Measurements from ENCODE around the gene CACNA1H.

The CACNA1H gene

GRCh38 chr16:1140582-1141162 is 12.2 kb upstream of the CACNA1H start:
- DNase-seq (ENCODE audit: low read depth in 2 of 3, low spot score in 2 of 3), result no peak

DNA sequence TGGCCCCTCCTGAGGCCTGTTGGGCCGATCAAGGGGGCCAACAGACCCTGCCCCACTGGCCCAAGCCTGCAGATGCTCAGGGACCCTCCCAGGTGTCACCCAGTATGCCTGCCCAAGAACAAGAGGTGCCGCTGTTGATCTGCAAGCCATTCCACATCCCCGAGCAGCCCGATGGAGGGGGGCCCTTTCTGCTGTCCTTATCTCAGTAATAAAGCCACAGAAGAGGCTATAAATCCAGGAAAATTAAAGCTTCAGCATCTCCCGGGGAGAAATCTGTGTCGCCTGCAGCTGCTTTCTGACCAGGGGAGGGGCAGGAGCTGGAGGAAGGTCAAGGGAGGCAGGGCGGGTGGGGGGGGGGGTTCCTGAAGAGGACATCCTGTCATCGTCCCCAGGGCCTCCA is 11.7 kb upstream of the CACNA1H start:
- no peak for DNase-seq (ENCODE audit: low read depth in 2 of 3, low spot score in 2 of 3)

DNA sequence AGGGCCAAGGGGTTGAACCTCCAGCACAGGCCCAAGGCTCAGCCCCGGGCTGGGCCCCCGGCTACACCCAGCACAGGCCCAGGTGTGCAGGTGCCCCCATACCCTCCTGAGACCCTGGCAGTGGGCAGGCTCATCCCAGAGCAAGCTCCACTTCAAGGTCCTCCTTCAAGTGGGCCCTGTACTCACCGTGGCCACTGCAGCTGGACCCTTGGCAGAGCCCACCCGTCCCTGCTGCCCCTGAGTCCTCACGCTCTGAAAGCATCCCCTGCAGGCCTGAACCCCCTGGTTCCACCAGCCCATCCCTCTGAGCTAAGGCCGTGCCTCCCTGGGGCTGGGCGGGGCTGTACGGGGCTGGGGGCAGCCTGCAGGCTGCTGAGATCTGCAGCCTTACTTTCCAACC is 11.2 kb upstream of the CACNA1H start:
- no peak for DNase-seq (ENCODE audit: low read depth in 2 of 3, low spot score in 2 of 3)

DNA sequence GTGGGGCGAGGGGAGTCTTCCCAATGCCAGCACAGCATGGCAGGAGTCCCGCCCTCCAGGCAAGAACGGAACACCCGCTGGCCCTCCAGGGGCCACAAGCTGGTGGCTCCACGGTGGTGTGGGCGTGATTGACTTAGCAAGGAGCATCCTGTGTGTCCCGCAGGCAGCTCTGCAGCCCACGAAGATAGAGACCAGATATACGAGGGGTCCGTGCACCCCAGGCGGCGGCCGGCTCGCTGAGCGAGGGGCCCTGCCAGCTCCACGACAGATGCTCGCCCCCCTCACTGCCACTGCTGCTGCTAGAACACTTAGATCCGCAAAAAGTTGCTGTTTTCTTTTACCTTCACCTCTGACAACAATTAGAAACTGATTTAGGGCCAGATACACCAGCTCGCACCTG is 10.0 kb upstream of the CACNA1H start:
- DNase-seq (ENCODE audit: low read depth in 2 of 3, low spot score in 2 of 3), result no peak

- DNase-seq (ENCODE audit: low read depth in 2 of 3, low spot score in 2 of 3), result no peak
Observed at GRCh38 chr16:1143761-1144450, 9.0 kb upstream of the CACNA1H start.

GRCh38 chr16:1144476-1145382 is 8.2 kb upstream of the CACNA1H start:
- DNase-seq (ENCODE audit: low read depth in 2 of 3, low spot score in 2 of 3), result no peak

GRCh38 chr16:1145383-1146100 is 7.4 kb upstream of the CACNA1H start:
- no peak for DNase-seq (ENCODE audit: low read depth in 2 of 3, low spot score in 2 of 3)

- no peak for DNase-seq (ENCODE audit: low read depth in 2 of 3, low spot score in 2 of 3)
Observed at GRCh38 chr16:1146409-1146808, 6.5 kb upstream of the CACNA1H start.

- no peak for DNase-seq (ENCODE audit: low read depth in 2 of 3, low spot score in 2 of 3)
Observed at GRCh38 chr16:1147027-1147426, 5.9 kb upstream of the CACNA1H start.

DNA sequence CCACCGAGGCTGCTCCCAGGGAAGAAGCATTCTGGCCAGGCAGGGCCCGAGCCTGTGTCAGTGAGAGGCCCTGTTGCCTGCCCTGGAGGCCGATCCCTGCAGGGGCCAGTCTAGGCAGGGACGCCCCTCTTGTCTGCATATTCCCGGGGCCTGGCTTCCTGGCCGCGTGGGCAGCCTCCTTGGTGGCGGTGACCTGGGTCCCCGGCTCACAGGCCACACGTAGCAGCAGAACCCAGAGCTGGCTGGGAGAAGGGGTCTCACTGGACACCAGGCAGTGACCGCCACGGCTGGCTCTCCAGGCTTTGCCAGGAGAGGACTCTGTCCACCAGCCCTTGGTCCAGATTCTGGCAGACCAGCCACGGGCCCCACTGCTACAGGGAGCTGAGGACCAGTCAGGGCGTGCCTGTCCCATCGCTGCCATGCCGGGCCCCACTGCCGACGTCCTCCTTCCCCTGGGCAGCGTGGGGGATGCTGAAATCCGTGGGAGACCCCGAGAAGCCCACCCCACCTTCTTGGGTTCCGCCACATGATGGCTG is 3.7 kb upstream of the CACNA1H start:
- no peak for DNase-seq (ENCODE audit: low read depth in 2 of 3, low spot score in 2 of 3)

DNA sequence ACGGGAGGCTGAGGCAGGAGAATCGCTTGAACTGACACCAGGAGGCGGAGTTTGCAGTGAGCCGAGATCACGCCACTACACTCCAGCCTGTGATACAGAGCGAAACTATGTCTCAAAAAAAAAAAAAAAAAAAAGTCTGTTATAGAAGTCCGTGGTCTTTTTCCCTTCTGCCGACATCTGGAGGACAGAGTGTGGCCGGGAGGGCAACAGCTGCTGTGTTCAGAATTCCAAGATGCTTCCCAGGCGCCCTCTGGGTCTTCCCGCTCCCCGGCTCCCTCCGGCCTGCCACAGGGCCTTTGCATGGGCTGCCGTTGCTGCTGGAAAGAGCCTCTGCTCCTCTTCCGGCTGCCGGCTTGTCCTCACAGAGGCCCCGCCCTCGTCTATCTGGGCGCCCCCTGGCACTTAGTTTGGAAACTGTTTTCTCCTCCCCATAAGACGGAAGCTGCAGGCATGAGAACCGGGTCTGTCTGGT is 2.4 kb upstream of the CACNA1H start:
- no peak for DNase-seq (ENCODE audit: low read depth in 2 of 3, low spot score in 2 of 3)

DNA sequence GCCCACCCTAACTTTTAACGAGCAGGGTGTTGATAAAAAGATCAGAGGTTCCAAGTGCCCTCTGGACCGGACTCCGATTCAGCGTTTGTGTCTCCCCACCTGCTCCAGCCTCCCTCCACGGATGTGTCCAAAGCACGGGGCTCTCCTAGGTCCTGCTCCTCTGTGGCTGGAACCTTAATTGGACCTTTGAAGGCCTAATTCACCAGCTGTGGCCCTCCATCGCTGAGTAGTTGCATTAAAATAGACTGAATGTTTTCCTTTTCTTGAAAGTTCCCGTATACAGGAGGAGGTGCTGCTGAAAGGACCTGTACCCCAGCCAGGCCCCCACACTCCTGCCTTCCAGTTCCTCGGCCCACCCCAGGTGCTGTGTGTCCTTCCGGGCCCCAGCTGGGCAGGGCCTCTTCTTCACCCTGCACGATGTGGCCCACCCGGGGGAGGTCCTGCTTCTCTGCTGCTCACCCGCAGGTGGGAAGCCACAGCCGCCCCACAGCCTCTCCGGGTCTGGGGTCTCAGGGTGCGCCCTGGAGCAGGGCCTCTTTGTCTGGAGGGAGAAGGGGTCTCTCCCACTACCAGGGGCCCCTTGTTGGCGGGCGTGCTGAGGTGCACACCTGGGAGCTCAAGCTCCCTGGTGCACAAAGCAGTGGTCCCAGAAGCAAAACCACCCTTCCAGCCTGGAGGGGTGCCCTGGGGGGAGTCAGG is 1.3 kb upstream of the CACNA1H start:
- DNase-seq (ENCODE audit: low read depth in 2 of 3, low spot score in 2 of 3), result no peak

- DNase-seq (ENCODE audit: low read depth in 2 of 3, low spot score in 2 of 3), result no peak
Observed at GRCh38 chr16:1152123-1152638, 725 bp upstream of the CACNA1H start.

DNA sequence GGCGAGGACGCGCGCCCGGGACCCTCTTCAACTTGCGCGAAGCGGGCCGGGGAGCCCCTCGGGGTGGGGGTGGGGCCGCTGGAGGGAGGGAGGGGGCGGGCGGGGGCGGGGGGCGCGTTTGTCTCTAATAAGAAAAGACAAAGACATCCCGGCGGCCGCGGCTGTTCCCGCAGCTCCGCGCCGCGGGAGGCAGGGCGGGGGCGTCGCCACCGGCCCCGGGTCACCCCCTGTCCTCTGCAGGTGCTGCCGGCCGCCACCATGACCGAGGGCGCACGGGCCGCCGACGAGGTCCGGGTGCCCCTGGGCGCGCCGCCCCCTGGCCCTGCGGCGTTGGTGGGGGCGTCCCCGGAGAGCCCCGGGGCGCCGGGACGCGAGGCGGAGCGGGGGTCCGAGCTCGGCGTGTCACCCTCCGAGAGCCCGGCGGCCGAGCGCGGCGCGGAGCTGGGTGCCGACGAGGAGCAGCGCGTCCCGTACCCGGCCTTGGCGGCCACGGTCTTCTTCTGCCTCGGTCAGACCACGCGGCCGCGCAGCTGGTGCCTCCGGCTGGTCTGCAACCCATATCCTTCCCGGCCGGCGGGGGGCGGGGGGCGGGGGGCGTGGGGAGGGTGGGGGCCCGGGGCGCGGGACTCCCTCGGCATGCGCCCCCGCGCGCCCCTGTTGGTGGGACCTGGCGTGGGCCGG is 714 bp downstream of the CACNA1H start:
- DNase-seq (ENCODE audit: low read depth in 2 of 3, low spot score in 2 of 3), result no peak

DNA sequence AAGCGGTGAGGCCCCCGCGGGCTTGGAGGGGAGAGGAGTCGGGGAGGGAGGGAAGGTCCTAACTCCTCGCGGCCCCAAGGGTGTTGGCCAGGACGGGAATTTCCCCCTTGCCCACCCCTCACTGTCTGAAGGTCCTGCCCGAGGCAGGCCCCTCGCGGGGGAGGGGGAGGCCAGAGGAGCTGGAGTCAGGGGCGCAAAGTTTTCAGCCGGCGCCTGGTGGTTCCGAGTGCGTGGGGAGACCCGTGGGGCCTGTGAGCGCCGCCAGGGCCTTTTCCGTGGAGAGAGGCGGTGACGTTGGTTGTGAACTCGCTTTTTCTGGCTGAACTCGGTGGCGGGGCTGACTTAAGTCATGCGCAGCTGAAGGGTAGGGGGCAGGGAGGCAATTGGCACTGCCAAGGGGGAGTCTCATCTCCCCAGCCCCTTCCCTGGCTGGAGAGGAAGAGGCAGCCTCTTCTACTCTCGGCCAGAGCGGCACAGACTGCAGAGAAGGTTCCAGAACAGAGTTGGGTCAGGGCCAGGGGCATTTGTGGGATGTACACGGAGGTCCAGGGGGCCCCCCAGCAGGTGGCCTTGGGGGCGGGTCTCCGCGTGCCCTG is 1.5 kb downstream of the CACNA1H start:
- DNase-seq (ENCODE audit: low read depth in 2 of 3, low spot score in 2 of 3), result no peak

DNA sequence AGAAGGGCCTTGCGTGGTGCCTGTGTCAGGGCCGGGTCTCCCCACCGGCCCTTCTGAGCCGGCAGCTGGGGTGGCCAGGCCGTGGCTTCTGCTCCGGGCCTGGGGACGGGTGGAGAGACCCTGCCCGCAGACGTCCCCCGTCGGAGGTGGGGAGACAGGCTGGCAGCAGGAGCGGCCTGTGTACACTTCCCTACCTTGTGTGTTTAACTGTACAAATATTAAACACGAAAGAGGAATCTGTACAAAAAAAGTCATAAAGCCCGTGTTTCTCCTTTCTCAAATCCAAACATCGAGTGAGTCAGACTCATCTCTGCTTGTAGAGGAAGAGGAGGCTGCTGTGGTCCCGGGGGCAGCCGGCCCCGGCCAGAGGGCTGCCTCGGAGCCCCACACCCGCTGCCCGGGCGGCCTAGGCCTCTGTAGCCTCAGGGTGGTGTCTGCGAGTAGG is 2.0 kb downstream of the CACNA1H start:
- DNase-seq (ENCODE audit: low read depth in 2 of 3, low spot score in 2 of 3), result no peak

DNA sequence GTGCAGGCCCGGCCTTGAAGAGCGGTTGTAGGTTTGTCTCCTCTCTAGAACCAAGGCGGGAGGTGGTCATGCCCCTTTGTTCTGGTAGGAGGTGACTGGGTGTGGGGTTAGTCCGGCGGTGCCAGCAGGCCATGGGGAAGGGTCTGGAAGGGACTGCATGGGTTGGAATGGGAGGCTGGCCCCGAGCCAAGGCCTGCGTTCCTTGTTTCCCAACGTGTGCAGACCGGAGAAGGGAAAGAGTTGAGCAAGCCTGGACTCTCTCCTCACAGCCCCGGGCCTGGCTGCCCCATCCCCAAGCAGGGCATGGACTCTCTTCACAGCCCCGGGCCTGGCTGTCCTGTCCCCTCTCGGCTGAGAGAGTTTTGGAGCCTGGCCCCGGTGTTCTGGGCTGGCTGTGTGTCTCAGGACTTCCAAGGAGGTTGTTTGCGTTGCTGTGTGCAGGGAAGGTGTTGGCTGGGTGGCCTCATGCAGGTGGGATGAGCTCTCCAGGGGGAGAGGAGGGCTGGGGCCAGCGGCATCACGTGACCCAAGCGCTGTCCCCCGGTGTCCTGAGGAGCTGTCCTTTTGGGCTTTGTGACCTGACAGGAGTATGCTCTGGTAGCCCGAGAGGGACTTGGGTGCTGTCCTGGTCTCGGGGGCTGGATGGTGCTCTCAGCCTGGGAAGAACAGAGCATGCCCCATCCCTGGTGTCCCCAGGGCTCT is 2.6 kb downstream of the CACNA1H start:
- DNase-seq (ENCODE audit: low read depth in 2 of 3, low spot score in 2 of 3), result no peak
